Erythroblast (primary cell): ENCODE data around the gene SNIP1.
A peak's percentile ranks its signal among the peaks of the same experiment; 100 is the strongest.

ENCODE experiments used
- GATA1 ChIP-seq: IDR thresholded peaks from 2 replicates; pipeline ENCODE4 v1.6.1; 2011; ENCODE audit warnings: low read depth, mild to moderate bottlenecking, control low read depth, low read length, moderate library complexity
- POLR2A ChIP-seq: IDR thresholded peaks from 2 replicates; pipeline ENCODE4 v1.6.1; 2011; ENCODE audit warnings: mild to moderate bottlenecking, low read length

GRCh38 chr1:37595440-37596181, 41.5 kb upstream of the SNIP1 start, which contains the start of gene GNL2:
- TF ChIP-seq POLR2A, result peak; percentile 94
- no peak for TF ChIP-seq GATA1
